Stimulated activated CD4-positive, alpha-beta T cell treated with anti-CD3 and anti-CD28 coated beads, TNF-alpha, amount 100 ng/mL, for 48 hours (primary cell): ENCODE data around the gene FAH.
A peak's percentile ranks its signal among the peaks of the same experiment; 100 is the strongest.
"Not testable (repeated sequence)": the region's sequence is repeated elsewhere in the genome, so short reads cannot be mapped to it uniquely, and the experiment has no call there.

Experiments used
- DNase-seq, 3 donors: peaks; one replicate each; pipeline ENCODE4 v3.0.0-alpha.2; 2020; ENCODE audit warnings: low read depth in 3 of 3

FAH gene

GRCh38 chr15:80151576-80151975 lies 1.2 kb upstream of the FAH start:
- DNase-seq: no peak

DNA sequence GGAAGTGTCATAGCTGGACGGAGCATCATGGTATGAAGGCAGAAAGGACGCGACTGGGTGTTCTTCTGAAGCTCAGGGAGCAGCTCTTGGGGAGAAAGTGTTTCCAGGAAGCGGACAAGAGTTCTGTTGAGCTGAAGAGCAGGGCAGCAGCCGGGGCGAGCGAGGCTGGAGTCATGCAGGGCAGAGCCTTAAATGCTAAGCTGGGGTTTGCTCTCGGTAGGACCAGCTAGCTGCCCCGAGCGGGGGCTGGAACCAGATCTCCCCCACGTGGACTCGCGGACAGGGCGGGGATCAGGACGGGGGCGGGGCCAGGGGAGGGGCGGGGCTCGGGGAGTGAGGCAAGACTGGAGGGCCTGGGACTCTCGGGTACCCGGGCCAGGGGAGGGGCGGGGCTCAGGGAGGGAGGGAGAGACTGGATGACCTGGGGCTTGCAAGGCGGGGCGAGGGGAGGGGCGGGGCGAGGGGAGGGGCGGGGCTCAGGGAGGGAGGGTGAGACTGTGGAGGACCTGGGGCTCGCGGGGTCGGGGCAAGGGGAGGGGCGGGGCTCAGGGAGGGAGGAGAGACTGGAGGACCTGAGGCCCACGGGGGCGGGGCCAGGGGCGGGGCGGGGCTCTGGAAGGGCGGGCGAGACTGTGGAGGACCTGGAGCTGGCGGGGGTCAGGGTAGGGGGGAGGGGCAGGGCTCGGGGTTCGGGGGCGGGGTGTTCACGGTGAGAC lies 461 bp upstream of the FAH start:
- peak; percentile 85 to 96 (median 94) for DNase-seq

GRCh38 chr15:80153900-80154299 lies 1.1 kb downstream of the FAH start:
- DNase-seq: no peak

DNA sequence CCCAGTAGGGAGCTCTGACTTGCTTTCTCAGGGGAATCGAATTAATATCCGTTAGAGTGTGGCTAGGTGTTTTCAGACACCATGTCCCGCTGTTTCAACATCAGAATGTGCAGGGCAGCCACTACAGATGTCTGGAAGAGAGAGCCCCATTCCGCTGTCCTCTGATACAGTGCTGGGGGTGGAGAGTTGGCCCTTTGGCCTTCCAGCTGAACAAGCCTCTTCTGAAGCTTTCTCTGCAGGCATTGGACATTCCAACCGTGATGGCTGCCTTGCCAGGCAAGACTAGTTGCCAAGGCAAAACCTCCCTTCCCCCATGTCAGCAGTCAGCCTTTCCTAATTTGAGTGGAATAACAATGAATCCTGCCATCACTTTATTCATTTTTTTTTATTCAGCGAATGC lies 1.5 kb downstream of the FAH start:
- DNase-seq: no peak

GRCh38 chr15:80155001-80155377 lies 2.2 kb downstream of the FAH start:
- no peak for DNase-seq

DNA sequence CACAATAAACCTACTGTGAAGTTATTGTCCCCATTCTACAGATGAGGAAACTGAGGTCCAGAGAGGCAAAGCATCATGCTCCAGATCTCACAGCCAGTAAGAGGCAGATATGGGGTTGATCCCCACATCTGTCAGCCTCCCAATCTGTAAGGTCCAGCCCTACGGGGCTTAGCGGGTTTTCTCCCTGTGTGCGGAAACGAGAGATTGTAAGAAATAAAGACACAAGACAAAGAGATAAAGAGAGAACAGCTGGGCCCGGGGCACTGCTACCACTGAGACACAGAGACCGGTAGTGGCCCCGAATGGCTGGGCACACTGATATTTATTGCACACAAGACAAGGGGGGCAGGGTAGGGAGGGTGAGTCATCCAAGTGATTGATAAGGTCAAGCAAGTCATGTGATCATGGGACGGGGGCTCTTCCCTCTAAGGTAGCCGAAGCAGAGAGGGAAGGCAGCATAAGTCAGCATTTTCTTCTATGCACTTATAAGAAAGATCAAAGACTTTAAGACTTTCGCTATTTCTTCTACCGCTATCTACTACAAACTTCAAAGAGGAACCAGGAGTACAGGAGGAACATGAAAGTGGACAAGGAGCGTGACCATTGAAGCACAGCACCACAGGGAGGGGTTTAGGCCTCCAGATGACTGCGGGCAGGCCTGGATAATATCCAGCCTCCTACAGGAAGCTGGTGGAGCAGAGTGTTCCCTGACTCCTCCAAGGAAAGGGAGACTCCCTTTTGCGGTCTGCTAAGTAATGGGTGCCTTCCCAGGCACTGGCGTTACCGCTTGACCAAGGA lies 2.8 kb downstream of the FAH start:
- DNase-seq: not testable (repeated sequence)

DNA sequence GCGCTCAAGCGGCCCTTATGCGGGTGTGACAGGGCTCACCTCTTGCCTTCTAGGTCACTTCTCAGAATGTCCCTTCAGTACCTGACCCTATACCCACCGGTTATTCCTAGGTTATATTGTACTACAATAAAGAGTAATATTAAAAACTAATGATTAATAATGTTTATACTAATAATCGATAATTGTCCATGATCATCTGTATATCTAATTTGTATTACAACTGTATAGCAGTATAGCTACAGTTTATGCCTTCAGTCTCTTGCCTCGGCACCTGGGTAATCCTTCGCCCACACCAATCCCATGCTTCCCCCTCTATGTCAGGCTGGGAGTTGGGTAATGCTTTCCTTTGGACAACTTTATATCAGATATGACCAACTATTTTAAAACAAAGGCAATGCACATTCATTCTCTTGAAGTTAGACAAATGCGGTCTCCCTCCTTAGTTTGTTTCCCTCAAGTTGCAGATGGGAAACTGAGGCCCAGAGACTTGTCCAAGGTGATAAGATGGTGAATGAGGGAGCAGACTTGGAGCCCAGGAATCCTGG lies 3.4 kb downstream of the FAH start:
- no peak for DNase-seq

- DNase-seq: no peak
These were observed 4.4 kb downstream of the FAH start for GRCh38 chr15:80157215-80157614.

GRCh38 chr15:80159301-80159700 lies 6.5 kb downstream of the FAH start:
- no peak for DNase-seq

DNA sequence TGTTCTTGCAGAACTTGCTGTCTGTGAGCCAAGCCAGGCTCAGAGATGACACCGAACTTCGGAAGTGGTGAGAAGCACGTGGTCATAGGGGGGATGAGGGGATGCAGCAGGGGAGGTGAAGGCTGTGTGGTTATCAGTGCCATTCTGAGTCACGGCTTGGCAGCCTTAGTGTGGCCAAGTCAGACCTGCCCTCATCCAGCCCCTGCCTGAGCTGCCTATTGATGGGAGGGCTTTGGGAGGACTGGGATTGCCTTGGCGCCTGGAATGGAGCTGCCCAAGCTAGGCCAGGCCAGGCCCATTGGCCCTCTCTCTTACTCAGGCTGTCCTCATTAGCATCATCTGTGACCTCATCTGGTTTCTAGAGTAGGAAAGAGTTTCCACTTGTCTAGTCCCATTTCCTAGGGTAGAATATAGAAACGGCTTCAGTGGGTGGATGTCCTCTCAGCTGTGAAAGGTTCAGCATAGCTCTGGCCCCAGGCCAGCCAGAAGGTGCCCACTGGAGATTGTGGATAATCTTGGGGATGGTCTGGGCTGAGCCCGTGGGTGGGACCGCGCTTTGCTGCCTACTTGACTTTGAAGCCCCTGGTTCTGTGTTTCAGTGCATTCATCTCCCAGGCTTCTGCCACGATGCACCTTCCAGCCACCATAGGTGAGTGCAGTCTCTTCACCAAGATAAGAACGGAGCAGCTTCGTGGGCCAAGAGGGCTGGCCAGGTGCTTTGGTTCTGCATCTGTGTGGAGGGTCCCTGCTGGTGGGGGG lies 7.2 kb downstream of the FAH start:
- DNase-seq: no peak

- peak in 2 of 3 donors; percentile 17 to 37 for DNase-seq
These were observed 7.9 kb downstream of the FAH start for GRCh38 chr15:80160570-80161156.

DNA sequence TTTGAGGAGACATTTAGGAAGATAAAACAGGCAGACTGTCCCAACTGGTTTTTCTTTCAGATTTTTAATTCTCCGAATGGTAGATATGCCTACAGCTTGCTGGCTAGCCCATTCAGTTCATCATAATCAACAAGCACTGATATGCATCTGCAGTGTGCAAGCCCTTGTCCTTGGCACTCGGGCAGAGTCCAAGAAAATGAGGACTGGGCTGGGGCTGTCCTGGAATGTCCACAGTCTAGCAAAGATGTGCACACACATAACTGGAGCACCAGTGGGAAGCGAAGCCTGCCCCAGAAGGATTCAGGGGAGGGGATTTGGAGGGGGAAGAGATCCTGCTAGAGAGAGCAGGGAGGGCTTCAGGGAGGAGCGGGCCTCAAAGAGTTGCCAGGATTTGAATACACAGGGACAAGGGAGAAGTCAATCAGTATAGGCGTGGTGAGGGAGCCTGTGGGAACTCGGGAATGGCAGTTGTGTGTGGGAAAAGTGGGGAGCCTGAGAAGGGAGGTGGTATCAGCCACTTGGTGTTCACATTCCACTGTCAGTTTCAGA lies 8.7 kb downstream of the FAH start:
- no peak for DNase-seq

- no peak for DNase-seq
These were observed 9.3 kb downstream of the FAH start for GRCh38 chr15:80162059-80162554.

DNA sequence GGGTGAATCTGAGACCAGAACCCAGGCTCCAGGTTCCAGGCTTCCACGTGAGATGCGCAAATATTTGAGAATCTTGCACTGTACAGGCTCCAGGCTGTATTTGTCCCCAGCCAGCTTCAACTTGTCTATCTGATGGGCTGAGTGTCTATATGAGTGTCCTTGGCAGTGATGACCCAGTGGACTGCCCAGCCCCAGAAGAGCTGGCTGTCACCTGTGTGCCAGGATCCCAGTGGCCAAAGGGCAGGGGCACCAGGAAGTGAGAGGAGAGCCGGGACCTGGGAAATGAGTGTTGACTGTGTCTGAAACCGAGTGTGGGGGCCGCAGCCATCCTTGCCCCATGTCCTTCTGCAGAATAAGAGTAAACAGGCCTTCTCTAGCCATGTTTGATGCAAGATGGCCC lies 10.4 kb downstream of the FAH start:
- DNase-seq: no peak

DNA sequence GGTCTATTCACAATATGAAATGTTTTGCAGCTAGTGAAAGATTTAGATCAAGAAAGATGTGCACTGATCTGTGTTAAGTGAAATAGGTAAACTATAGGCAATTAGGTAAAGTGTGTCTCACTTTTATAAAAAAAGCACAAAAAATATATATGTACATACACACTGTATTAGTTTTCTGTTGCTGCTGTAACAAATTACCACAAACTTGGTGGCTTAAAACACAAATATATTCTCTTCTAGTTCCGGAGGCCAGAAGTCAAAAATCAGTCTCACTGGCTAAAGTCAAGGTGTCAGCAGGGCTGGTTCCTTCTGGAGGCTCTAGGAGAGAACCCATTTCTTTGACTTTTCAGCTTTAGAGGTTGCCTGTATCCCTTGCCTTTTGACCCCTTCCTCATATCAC lies 11.1 kb downstream of the FAH start:
- no peak for DNase-seq

GRCh38 chr15:80167936-80168335 lies 15.1 kb downstream of the FAH start:
- DNase-seq: no peak

DNA sequence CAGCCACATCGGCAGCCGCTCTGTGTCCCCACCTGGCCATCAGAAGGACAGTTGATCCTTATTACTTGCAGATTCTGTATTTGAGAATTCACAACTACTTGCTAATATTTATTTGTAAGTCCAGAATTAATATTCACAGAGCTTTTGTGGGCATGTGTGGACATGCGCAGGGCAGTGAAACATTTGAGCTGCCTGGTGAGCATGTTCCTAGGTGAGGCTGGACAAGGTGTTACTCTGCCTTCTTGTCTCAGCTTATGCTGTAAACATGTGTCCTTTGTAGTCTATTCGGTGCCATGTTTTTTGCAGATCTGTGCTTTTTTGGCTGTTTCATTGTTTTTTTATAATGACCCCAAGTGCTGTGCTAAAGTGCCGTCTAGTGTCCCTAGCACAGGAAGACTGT lies 15.6 kb downstream of the FAH start:
- DNase-seq: no peak

- no peak for DNase-seq
These were observed 17.1 kb downstream of the FAH start for GRCh38 chr15:80169768-80170357.

GRCh38 chr15:80170596-80170995 lies 17.8 kb downstream of the FAH start:
- DNase-seq: no peak

DNA sequence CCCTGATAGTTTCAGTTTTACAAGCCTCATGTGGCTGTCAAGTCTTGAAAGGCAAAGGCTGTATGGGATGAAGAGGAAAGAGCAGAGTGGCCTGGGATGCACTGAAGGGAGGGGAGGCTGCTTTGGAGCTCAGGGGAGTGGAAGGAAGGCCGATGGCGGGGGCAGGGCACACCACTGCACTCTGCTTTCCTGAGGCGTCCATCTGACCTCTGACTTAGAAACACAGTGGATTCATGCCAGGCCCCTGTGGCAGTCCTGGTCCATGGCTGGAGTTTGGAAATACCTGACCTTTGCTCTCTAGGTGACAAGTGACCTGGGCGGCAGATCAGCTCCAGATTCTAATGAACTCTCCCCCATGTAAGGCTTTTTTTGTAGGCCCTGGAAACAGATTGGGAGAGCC lies 19.0 kb downstream of the FAH start:
- no peak for DNase-seq

DNA sequence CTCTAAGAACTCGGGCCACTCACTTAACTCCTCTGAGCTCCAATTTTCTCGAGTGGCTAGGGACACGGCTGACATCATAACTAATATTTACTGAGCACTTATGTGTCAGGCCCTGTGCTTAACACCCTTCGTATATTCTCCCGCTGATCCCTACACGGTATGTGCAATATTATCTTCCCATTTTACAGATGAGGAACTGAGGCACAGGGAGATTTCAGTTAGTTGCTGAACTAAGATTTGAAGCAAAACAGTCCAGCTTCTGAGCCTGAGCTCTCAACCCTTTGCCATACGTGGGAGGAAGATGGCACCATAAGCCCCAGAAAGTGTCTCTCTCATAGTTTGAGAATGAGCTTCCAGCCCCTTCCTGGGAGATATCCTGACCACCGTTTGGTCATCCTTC lies 19.6 kb downstream of the FAH start:
- DNase-seq: no peak
